UCSD-AML1 (cell line): Measurements from ENCODE around the gene HILPDA.

Experiments
- DNase-seq: peaks from one replicate; lab custom pipeline; 2025; ENCODE audit not compliant: unreplicated experiment; lab: John Stamatoyannopoulos, UW

The HILPDA gene, protein sequence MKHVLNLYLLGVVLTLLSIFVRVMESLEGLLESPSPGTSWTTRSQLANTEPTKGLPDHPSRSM

DNA sequence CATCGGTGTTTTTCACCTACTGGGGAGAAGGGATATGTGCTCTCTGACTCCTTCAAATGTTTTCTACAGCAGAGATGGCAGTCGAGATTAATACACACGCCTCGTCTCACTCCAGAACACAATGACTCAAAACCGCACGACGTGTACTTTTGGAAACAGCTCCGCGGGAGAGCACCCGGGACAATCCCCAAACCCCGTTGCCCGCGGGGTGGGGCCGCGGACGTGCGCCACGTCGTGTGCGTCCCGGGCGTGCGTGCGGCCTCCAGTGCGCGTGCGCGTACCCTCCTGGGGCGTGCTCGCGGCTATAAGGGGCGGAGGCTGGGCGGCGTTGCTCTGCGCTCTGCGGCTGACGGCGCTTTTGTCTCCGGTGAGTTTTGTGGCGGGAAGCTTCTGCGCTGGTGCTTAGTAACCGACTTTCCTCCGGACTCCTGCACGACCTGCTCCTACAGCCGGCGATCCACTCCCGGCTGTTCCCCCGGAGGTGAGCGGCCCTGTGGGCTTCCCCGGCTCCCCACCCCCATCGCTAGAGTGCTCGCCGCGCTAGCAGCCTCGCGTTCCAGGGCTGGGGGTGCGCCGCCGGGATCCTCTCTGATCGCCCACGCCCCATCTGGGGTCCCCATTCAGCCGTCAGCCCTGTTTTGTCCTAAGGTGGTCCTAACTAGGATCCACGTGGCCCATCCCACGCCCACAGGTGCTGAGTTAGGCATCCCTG, at the start of gene HILPDA:
Gene HILPDA (plus strand): TSS at position 336 of the 712 bp plus-strand sequence. CDS start 1,391 bp downstream, outside the sequence.
- DNase-seq = peak; percentile 87

DNA sequence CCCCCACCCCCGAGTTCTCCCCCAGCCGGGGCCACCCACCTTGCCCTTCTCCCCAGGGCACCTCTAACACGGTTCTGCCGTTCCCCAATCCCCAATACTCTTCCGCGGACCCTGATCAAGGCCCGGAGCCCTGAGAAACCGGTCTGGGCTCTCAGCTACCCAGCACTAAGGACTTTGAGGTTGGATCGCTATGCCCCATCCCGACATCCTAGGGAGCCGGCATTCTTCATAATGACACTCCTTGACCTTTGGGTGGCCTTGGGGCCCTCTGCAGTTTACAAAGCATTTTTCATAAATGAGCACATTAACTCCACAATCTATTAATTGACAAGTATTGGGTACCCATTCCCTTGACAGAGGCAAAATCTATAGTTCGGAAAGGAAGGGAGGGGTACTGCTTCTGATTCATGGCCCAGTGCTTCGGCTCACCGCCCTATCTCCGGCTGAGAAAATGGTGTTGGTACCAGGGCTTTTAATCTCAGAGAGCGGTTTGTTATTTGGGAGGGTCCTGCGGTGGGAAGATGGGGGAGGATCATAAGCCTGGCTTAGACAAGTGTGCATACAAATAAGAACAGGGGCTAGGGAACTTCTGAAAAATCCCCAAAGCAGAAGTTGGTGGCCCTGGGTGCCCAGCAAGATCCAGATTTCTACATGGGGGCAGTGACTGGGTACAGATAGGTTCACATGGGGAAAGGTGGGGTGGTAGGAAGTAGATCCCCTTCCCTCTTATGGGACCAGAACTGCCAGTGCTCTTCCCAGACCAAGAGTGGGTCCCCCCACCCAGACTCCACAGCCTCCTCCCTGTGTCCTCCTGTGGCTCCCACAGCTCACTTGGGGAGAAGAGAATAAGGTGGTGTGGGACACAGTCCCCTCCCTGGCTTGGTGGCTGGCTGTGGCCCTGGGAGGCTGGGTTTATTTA, 49.1 kb upstream of the HILPDA start:
- no peak for DNase-seq

- no peak for DNase-seq
Measured at GRCh38 chr7:128407233-128407589, 48.5 kb upstream of the HILPDA start.

- DNase-seq = peak; percentile 11
Measured at GRCh38 chr7:128407751-128408708, 47.6 kb upstream of the HILPDA start.

- no peak for DNase-seq
Measured at GRCh38 chr7:128408709-128409595, 46.7 kb upstream of the HILPDA start.

GRCh38 chr7:128409596-128410450, 45.9 kb upstream of the HILPDA start, which contains the start of gene IMPDH1:
TSS of gene IMPDH1 (minus strand) at chr7:128409982. CDS start at chr7:128409901, 81 bp downstream.
- DNase-seq = peak; percentile 79

DNA sequence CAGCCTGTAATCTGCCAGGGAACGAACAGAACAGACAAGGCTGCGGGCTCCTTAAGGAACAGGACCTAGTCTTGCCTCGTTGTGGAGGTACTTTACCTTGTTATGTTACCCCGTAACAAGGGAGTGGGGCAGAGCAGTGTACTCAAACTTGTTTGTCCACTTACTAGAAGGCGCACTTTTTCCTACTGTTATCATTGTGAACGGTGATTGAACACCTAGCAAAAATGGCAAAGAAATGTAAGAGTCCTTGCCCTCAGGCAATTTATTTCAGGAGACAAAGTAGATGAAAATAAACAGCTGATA, 45.3 kb upstream of the HILPDA start:
- DNase-seq = no peak

DNA sequence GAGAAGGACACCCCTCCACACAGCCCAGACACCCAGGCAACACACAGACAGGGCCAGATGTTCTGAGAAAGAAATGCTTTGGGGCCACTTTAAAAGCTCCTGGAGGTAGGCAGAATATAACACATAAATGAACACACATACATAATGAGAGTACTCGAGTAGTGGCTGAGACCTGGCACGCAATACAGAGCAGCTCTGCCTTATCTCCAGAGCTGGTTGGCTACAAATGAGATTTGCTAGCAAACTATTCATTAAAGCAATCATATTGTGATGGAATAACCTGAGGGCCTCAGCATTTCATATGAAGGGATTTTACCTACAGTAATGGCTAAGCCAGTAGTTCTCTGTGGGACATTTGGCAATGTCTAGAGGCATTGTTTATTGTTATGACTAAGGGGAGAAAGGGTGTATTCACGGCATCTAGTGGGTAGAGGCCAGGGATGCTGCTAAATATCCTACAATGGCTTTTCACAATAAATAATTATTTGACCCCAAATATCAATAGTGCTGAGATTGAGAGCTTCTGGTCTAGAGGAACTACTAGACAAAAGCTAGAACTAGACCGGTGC, 40.4 kb upstream of the HILPDA start:
- DNase-seq = no peak

GRCh38 chr7:128417071-128417470, 38.6 kb upstream of the HILPDA start:
- no peak for DNase-seq

GRCh38 chr7:128419257-128419656, 36.4 kb upstream of the HILPDA start:
- no peak for DNase-seq

GRCh38 chr7:128420773-128421172, 34.9 kb upstream of the HILPDA start:
- no peak for DNase-seq

DNA sequence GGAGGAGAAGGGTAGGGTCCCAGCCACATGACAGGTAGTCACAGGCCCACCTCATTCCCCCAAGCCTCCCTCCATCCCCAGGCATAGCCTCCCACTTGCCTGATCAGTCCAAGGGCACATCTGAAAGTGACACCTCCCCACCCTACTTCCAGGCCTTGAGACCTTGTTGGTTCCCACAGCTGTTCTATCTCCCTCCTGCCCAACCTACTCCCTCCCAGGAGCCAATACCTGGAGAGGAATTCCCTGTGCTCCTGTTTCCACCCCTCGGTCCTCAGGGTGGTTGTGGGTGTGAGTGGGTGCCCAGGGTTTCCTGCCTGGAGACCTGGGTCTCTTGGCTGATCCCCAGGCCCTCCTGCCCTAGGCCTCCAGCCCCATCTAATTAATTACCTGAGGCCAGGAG, 34.3 kb upstream of the HILPDA start:
- DNase-seq = no peak

DNA sequence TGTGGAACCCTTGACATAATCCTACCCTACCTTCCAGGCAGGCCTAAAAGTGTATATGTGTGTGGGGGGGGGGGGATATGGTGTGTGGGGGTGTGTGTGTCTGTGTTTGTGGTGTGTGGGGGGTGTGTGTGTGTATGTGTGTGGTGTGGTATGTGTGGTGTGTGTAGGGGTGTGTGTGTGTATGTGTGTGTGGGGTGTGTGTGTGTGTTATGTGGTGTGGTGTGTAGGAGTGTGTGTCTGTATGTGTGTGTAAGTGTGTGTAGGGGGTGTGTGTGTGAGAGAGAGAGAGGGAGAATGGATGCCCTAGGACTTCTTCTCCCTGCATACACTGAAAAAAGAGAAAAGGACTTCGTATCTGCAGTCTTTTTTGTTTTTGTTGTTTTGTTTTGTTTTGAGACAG, 33.6 kb upstream of the HILPDA start:
- DNase-seq = no peak

DNA sequence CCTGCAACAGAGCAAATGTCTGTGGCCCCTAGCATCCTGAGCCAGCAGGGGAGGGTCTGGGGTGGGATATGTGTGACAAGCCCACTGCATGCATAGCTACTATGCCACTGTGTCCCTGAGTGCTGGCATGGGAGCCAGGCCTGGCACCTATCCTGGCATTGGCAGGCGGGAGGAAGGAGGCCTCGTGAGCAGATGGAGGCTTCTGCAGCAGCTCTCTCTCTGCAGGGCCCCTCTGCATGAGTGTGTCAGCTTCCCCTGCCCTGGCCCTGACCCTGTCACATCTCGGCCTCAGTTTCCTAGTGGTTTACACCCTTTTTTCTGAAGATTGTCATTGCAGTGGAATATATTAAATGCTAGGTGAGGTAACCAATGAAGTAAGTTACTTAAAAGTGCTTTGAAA, 32.8 kb upstream of the HILPDA start:
- DNase-seq = no peak

DNA sequence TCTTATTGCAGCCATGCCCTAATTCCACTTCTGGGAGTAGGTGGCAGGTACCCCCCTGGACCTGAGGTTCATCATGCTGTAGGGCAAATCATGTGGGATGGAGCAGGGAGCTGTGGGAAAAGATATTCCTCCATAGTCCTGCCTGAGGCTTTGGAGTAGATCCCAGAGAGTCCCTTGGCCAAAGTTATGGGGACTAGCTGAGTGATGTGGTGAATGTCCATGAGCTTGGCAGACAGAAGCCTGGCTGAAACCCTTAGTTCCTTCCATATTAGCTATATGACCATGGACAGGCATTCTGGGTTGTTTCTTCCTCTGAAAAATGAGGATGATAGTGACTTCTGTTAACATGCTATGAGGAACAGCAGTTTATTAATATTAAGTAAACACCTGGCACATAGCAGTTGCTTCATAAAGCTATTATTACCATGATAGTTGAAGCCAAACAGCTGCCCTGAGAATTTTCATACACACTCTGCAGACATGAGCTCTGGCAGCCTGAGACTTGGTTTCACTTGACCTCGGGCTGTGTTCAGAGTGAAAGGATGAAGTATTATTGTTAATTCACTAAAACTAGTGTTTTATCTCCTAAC, 30.9 kb upstream of the HILPDA start:
- no peak for DNase-seq

GRCh38 chr7:128425850-128426249, 29.8 kb upstream of the HILPDA start:
- peak; percentile 55 for DNase-seq

DNA sequence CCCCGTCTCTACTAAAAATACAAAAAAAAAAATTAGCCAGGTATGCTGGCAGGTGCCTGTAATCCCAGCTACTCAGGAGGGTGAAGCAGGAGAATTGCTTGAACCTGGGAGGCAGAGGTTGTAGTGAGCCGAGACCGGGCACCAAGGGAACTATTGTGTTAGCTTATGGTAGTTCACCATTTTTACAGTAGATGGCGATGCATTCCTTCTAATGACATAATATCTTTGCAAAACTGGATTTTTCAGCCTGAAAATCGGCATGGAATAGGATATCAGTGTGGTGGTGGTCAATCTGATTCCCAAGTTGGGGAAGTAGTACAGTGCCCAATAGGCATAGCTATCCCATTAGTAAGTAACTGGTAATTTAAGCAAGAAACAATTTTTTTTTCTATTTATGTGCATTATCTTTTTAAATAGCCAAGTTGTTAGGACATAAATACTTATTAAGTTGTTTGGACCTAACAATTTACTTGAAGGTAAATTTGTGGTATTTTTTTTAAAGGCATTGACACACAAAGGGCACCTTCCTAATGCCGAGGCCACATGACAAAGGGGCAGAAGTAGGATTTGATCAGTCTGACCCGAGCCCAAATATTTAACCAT, 28.3 kb upstream of the HILPDA start:
- no peak for DNase-seq

GRCh38 chr7:128430207-128430606, 25.5 kb upstream of the HILPDA start:
- DNase-seq = no peak
